A549 (cell line): ENCODE data around the gene NID2. TPM values are rescaled to one million over a fixed set of nuclear protein-coding genes. Genes with fewer than 3 reads are reported as not detected.

ENCODE experiments used
- ATAC-seq, 2 experiments: fragments of 200-7000 bp in 1 of 2; fragments of >200 bp in 1 of 2; cut with Nextera tagmentation in 1 of 2; cut with Tn5 transposase in 1 of 2; 3 replicates each; pipeline versions ENCODE4 v1.8.0 to v1.9.1; 2018 to 2020; ENCODE audit warnings: mild to moderate bottlenecking in 1 of 2, moderate library complexity in 1 of 2
- CTCF ChIA-PET: fragments of 300-600 bp; sonication (Branson Sonifier 250); formaldehyde crosslinking; extraction: SDS; loops from one replicate; lab custom pipeline; 2021; ENCODE audit warnings: antibody characterized with exemption, inconsistent platforms; lab: Yijun Ruan, JAX
- POLR2A ChIA-PET: fragments of 350-600 bp; formaldehyde crosslinking; extraction: SDS; loops from one replicate; lab custom pipeline; 2021; ENCODE audit warnings: antibody characterized with exemption, inconsistent platforms; lab: Yijun Ruan, JAX
- DNase-seq, 2 experiments: peaks; one replicate each; pipeline versions ENCODE4 v3.0.0 to v3.0.0-alpha.2; 2011 to 2016; ENCODE audit warnings: low read depth in 1 of 2, low spot score in 1 of 2
- FAIRE-seq: peaks from 2 replicates; lab custom pipeline; 2011; peaks lifted over from hg19 to GRCh38; lab: Jason Lieb, UNC
- H3K27ac ChIP-seq, 2 experiments: fragments of >200 bp; sonication (Bioruptor Twin); formaldehyde crosslinking; 3 replicates each; pipeline ENCODE4 v1.5.1; 2016 to 2017
- H3K4me1 ChIP-seq: fragments of >200 bp; sonication (Bioruptor Twin); formaldehyde crosslinking; 3 replicates; pipeline ENCODE4 v1.6.1; 2016
- H3K4me2 ChIP-seq: fragments of >200 bp; sonication (Bioruptor Twin); formaldehyde crosslinking; 3 replicates; pipeline ENCODE4 v1.6.1; 2016
- H3K4me3 ChIP-seq: fragments of >200 bp; sonication (Bioruptor Twin); formaldehyde crosslinking; 3 replicates; pipeline ENCODE4 v1.5.1; 2016
- H3K9me3 ChIP-seq: fragments of >200 bp; sonication (Bioruptor Twin); formaldehyde crosslinking; 3 replicates; pipeline ENCODE4 v1.6.1; 2016
- CHD2 ChIP-seq: fragments of 150-350 bp; IDR thresholded peaks from 2 replicates; pipeline ENCODE4 v1.6.1; 2014; ENCODE audit warnings: low read length; ENCODE audit not compliant: partially characterized antibody
- CHD4 ChIP-seq: fragments of 200-600 bp; sonication (generic); IDR thresholded peaks from 2 replicates; pipeline ENCODE4 v1.6.1; 2016; ENCODE audit warnings: antibody characterized with exemption, mild to moderate bottlenecking, borderline replicate concordance
- E2F6 ChIP-seq: IDR thresholded peaks from 2 replicates; pipeline ENCODE4 v1.6.1; 2012; ENCODE audit warnings: low read depth, borderline replicate concordance
- EHF ChIP-seq: fragments of 250-450 bp; sonication (Bioruptor Pico); IDR thresholded peaks from 2 replicates; pipeline ENCODE4 v1.5.0; 2020; ENCODE audit warnings: mild to moderate bottlenecking
- FOSB ChIP-seq: fragments of 250-450 bp; sonication (Bioruptor Pico); IDR thresholded peaks from 2 replicates; pipeline ENCODE4 v1.5.0; 2020; ENCODE audit warnings: mild to moderate bottlenecking, moderate library complexity
- FOSL2 ChIP-seq, 2 experiments: fragments of 450-650 bp in 1 of 2; fragments of >200 bp in 1 of 2; sonication (Bioruptor Twin) in 1 of 2; formaldehyde crosslinking; IDR thresholded peaks; 2 replicates each; pipeline versions ENCODE4 v1.5.0 to v1.6.1; 2016 to 2020; ENCODE audit warnings: mild to moderate bottlenecking in 1 of 2, moderate library complexity in 1 of 2
- HEYL ChIP-seq: fragments of 250-450 bp; sonication (Bioruptor Pico); IDR thresholded peaks from 2 replicates; pipeline ENCODE4 v1.8.0; 2021; ENCODE audit warnings: mild to moderate bottlenecking, moderate library complexity
- HOXA7 ChIP-seq: fragments of 250-450 bp; sonication (Bioruptor Pico); IDR thresholded peaks from 2 replicates; pipeline ENCODE4 v1.5.0; 2020; ENCODE audit warnings: mild to moderate bottlenecking, moderate library complexity
- HOXB13 ChIP-seq: fragments of 250-450 bp; sonication (Bioruptor Pico); IDR thresholded peaks from 2 replicates; pipeline ENCODE4 v1.5.0; 2020; ENCODE audit warnings: low read depth, mild to moderate bottlenecking, moderate library complexity
- MAX ChIP-seq: IDR thresholded peaks from 2 replicates; pipeline ENCODE4 v1.6.1; 2012
- MYC ChIP-seq: IDR thresholded peaks from 2 replicates; pipeline ENCODE4 v1.6.1; 2012; ENCODE audit warnings: mild to moderate bottlenecking, inconsistent platforms, low read length, improper control_type of control experiment, borderline replicate concordance
- NFE2L2 ChIP-seq: fragments of 150-350 bp; conservative IDR thresholded peaks from 2 replicates; pipeline ENCODE4 v1.6.1; 2014; ENCODE audit warnings: low read length
- PBX3 ChIP-seq: IDR thresholded peaks from 2 replicates; pipeline ENCODE4 v1.6.1; 2012
- PHF8 ChIP-seq: fragments of 200-600 bp; sonication (generic); IDR thresholded peaks from 2 replicates; pipeline ENCODE4 v1.6.1; 2016; ENCODE audit warnings: low read depth, mild to moderate bottlenecking, antibody characterized with exemption, moderate library complexity, borderline replicate concordance
- POLR2A ChIP-seq: IDR thresholded peaks from 2 replicates; pipeline ENCODE4 v1.6.1; 2012; ENCODE audit warnings: mild to moderate bottlenecking, low read length
- REST ChIP-seq: fragments of 200-600 bp; sonication (generic); IDR thresholded peaks from 2 replicates; pipeline ENCODE4 v1.6.1; 2016; ENCODE audit warnings: antibody characterized with exemption, mild to moderate bottlenecking, moderate library complexity
- RFX5 ChIP-seq: fragments of 450-650 bp; IDR thresholded peaks from 2 replicates; pipeline ENCODE4 v1.7.1; 2014; ENCODE audit warnings: antibody characterized with exemption, mild to moderate bottlenecking, moderate library complexity
- ZNF302 ChIP-seq: fragments of 250-450 bp; sonication (Bioruptor Pico); IDR thresholded peaks from 2 replicates; pipeline ENCODE4 v1.9.0; 2021; ENCODE audit warnings: inconsistent platforms, mild to moderate bottlenecking, moderate library complexity
- WGBS: methylation state at CpG from one replicate; pipeline ENCODE4 v1.1.6; 2017; ENCODE audit errors: missing lambda C conversion rate; 5-methylcytosine and 5-hydroxymethylcytosine counted together
- polyA plus RNA-seq, 4 experiments: library from polyadenylated mRNA; depleted of rRNA in 3 of 4; stranded (reverse); fragments of >200 nt; fragmentation: RNase III in 1 of 4; extraction: RNeasy Plus Mini Kit Qiagen cat#74134 plus additional on column Dnase treatment in 1 of 4; gene quantifications; 2 replicates in 3 of 4; 3 replicates in 1 of 4; pipeline ENCODE4 v1.2.3, GENCODE V29; 2011 to 2017

Gene NID2
- polyA plus RNA-seq, 2 of the 4 experiments (the other 2 are of a cell fraction) = 7.3 to 20.6 TPM

- Histone ChIP-seq H3K27ac (no peak overlapping the region), H3K9me3 (no peaks in the 10 kb centered on the region), H3K4me1 (peaks cover 25% of the 10 kb centered on the region), H3K4me2 (no peak overlapping the region), H3K4me3 (no peak overlapping the region)
- CTCF ChIA-PET = interaction anchor here (0.6 to 1.6 kb wide), 3 partner anchors 13 to 1045 kb away, joined by 3 to 4 read pairs (median 4); no protein-coding TSS in a partner anchor
- POLR2A ChIA-PET = no interaction called here
- TF ChIP-seq REST = no peak
- ATAC-seq (no peak), FAIRE-seq (no peak), DNase-seq (no peak)
- 87% methylated on average over 4 of the region's 4 CpGs for WGBS
Observed at GRCh38 chr14:52075371-52075770, 6.5 kb upstream of the NID2 start.

- POLR2A ChIA-PET = no interaction called here
- 28% methylated on average over 1 of the region's 1 CpG for WGBS
Observed at GRCh38 chr14:52073251-52073650, 4.4 kb upstream of the NID2 start.

More at GRCh38 chr14:52073251-52073650, 4.4 kb upstream of the NID2 start:
- DNase-seq = no peak
- ATAC-seq = no peak
- TF ChIP-seq PHF8 = no peak
- TF ChIP-seq NFE2L2 = no peak
- no peak for TF ChIP-seq EHF (CRISPR knock-in tag)
- TF ChIP-seq PBX3 = no peak
- TF ChIP-seq RFX5 = no peak
- no peak for TF ChIP-seq ZNF302 (CRISPR knock-in tag)
- TF ChIP-seq REST = no peak
- no peak for TF ChIP-seq HOXB13 (CRISPR knock-in tag)
- TF ChIP-seq HEYL (CRISPR knock-in tag) = no peak
- no peak for TF ChIP-seq E2F6
- TF ChIP-seq CHD2 = no peak
- no peak for TF ChIP-seq MYC
- no peak for TF ChIP-seq FOSL2 (IDR thresholded peaks at IDR 0.05)
- TF ChIP-seq FOSL2 (CRISPR knock-in tag; IDR thresholded peaks at IDR 0.05) = no peak
- TF ChIP-seq CHD4 = no peak
- TF ChIP-seq MAX = no peak
- TF ChIP-seq POLR2A = no peak
- no peak for TF ChIP-seq HOXA7 (CRISPR knock-in tag)
- no peak for TF ChIP-seq FOSB (CRISPR knock-in tag)
- Histone ChIP-seq H3K4me1 (peaks cover 5% of the 10 kb centered on the region; the same call in 1 of the 3 replicates), H3K27ac (no peak overlapping the region), H3K9me3 (no peaks in the 10 kb centered on the region), H3K4me2 (no peak overlapping the region), H3K4me3 (no peak overlapping the region)
- CTCF ChIA-PET = interaction anchor here (1.0 to 3.5 kb wide), 2 partner anchors 8 to 15 kb away, joined by 3 to 23 read pairs; no protein-coding TSS in a partner anchor
- FAIRE-seq = no peak
